Breast epithelium (tissue), 4 donors: ENCODE results near the gene DNAJC27. TPM values are rescaled to one million over a fixed set of nuclear protein-coding genes. Genes with fewer than 3 reads are reported as not detected.
"Not testable (repeated sequence)": the region's sequence is repeated elsewhere in the genome, so short reads cannot be mapped to it uniquely, and the experiment has no call there.

ENCODE experiments used
- DNase-seq, 2 donors: peaks; one replicate each; pipeline ENCODE4 v3.0.0-alpha.2; 2019; ENCODE audit warnings: low spot score in 2 of 2
- H3K27ac ChIP-seq, 2 donors: fragments of 200-600 bp; sonication (generic) in 1 of 2; one replicate each; pipeline ENCODE4 v1.5.1; 2016 to 2019; ENCODE audit warnings: mild to moderate bottlenecking in 1 of 2
- H3K27me3 ChIP-seq, 2 donors: fragments of 200-600 bp; sonication (generic) in 1 of 2; one replicate each; pipeline versions ENCODE4 v1.5.1 to v1.6.0; 2017 to 2019; ENCODE audit warnings: control low read depth in 1 of 2, mild to moderate bottlenecking in 1 of 2
- H3K36me3 ChIP-seq: fragments of 200-600 bp; one replicate; pipeline ENCODE4 v1.5.1; 2019
- H3K4me1 ChIP-seq, 2 donors: fragments of 200-600 bp; sonication (generic); one replicate each; pipeline ENCODE4 v1.5.1; 2016 to 2019; ENCODE audit warnings: control low read depth in 1 of 2
- H3K4me3 ChIP-seq, 3 donors: fragments of 200-600 bp; sonication (generic); 1 replicate in 2 of 3; 2 replicates in 1 of 3; pipeline ENCODE4 v1.5.1; 2016 to 2019; ENCODE audit warnings: mild to moderate bottlenecking in 3 of 3, moderate library complexity in 2 of 3
- H3K9me3 ChIP-seq, 2 donors: fragments of 200-600 bp; sonication (generic) in 1 of 2; one replicate each; pipeline ENCODE4 v1.5.1; 2016 to 2019; ENCODE audit warnings: control low read depth in 1 of 2
- POLR2A ChIP-seq: fragments of 450-650 bp; IDR thresholded peaks from one replicate; pipeline ENCODE4 v1.6.1; 2016; ENCODE audit warnings: antibody characterized with exemption, mild to moderate bottlenecking, moderate library complexity
- POLR2AphosphoS5 ChIP-seq, 3 donors: sonication (generic); formaldehyde crosslinking; IDR thresholded peaks; one replicate each; pipeline ENCODE4 v1.6.1; 2017; ENCODE audit warnings: antibody characterized with exemption in 3 of 3
- intact Hi-C: fragments of 100-400 bp; cut with DNase I; formaldehyde crosslinking; loops from one replicate; pipeline ENCODE4 v1.15.1; 2023; ENCODE audit warnings: low total_unique reads
- total RNA-seq, 3 donors: library from RNA; depleted of rRNA; stranded (reverse); fragments of >200 nt; gene quantifications; one replicate each; pipeline ENCODE4 v1.1.0, GENCODE V29; 2016
- TF ChIP-seq, protein P1 (sequence below), 3 donors: fragments of 450-650 bp; IDR thresholded peaks; one replicate each; pipeline ENCODE4 v1.5.1; 2016 to 2017; ENCODE audit warnings: antibody characterized with exemption in 3 of 3, mild to moderate bottlenecking in 3 of 3, moderate library complexity in 3 of 3

DNAJC27 gene
- total RNA-seq, result 10 to 100 TPM in 2 of 3 donors, 1 to 10 TPM in 1; 5.1 to 12.6 (median 10.8) TPM

DNA sequence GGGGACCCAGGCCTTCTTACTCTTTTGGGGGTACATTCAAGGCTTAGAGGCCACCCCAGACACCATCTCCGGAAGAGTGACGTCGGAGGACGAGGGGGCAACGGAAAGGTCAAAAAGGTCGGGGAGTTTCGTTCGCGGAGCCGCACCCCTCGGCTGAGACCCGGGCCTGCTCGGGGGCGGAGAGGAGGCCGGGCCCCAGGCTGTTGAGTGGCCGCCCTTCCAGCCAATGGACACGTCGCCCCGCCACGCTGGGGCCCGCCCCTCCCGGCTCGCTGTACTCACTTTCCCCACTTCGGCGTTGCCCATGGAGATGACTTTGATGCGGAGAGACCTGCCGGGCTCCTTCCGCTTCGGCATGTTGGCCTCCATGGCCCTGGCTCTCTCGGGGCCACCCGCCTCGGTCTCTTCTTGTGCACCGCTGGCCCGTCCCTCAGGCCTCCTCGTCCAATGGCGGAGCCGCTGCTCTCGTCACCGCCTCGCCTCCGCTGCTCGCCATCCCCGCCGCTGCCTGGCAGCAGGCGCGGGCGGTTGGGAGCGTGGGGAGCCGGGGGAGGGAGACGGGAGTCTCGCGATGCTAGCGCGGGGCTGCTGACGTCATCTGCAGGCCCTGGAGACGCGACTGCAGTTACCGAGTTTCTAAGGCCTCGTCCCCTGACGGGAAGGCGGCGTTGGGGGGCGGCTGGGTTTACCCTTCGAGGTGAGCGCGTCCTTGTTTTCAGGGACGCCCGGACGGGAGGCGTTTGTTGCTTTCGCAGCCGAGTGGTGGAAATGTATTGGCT lies at the start of gene DNAJC27:
DNAJC27 (minus strand) TSS at position 420 of the 779 bp plus-strand sequence; CDS start at position 369, 51 bp downstream.
- Histone ChIP-seq H3K9me3 (no peaks in the 10 kb centered on the region), H3K27ac (peak within 1 kb of the TSS; percentile 98 to 99), H3K36me3 (no peaks in the 10 kb centered on the region), H3K27me3 (no peaks in the 10 kb centered on the region), H3K4me1 (no peaks in the 10 kb centered on the region), H3K4me3 (peak within 1 kb of the TSS; percentile 65 to 80 (median 78))
- peak; percentile 97 to 99 (median 98) for TF ChIP-seq POLR2AphosphoS5 (IDR thresholded peaks at IDR 0.05)
- peak; percentile 97 for TF ChIP-seq POLR2A
- TF ChIP-seq, protein P1, sequence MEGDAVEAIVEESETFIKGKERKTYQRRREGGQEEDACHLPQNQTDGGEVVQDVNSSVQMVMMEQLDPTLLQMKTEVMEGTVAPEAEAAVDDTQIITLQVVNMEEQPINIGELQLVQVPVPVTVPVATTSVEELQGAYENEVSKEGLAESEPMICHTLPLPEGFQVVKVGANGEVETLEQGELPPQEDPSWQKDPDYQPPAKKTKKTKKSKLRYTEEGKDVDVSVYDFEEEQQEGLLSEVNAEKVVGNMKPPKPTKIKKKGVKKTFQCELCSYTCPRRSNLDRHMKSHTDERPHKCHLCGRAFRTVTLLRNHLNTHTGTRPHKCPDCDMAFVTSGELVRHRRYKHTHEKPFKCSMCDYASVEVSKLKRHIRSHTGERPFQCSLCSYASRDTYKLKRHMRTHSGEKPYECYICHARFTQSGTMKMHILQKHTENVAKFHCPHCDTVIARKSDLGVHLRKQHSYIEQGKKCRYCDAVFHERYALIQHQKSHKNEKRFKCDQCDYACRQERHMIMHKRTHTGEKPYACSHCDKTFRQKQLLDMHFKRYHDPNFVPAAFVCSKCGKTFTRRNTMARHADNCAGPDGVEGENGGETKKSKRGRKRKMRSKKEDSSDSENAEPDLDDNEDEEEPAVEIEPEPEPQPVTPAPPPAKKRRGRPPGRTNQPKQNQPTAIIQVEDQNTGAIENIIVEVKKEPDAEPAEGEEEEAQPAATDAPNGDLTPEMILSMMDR (IDR thresholded peaks at IDR 0.05), result peak in 1 of 3 donors; percentile 29
- intact Hi-C loops, result loop anchor here (5.0 kb wide), 1 partner anchor 1066 kb away; no protein-coding TSS in a partner anchor
- peak; percentile 97 to 98 for DNase-seq

DNA sequence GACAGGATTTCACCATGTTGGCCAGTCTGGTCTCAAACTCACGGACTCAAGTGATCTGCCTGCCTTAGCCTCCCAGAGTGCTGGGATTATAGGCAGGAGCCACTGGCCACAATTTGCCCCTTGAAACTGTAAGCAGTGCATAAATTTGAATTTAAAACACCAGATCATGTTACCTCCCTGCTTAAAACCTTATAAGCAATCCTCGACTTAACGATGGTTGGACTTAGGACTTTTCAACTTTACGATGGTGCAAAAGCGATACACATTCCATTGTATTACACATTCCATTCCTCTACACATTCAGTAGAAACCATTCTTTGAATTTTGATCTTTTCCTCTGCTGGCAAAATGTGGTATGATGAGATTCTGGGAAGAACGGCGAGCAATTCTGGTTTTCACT lies 46.9 kb upstream of the DNAJC27 start:
- intact Hi-C loops, result loop anchor here (5.0 kb wide), 1 partner anchor 1156 kb away; no protein-coding TSS in a partner anchor
- no peak overlapping the region for H3K4me3 ChIP-seq
- DNase-seq, result no peak
- H3K36me3 ChIP-seq, result no peaks in the 10 kb centered on the region
- H3K27ac ChIP-seq, result no peak overlapping the region
- no peaks in the 10 kb centered on the region for H3K9me3 ChIP-seq
- H3K4me1 ChIP-seq, result no peaks in the 10 kb centered on the region
- TF ChIP-seq, protein P1 (IDR thresholded peaks at IDR 0.05), result no peak
- no peak for TF ChIP-seq POLR2AphosphoS5 (IDR thresholded peaks at IDR 0.05)
- TF ChIP-seq POLR2A, result no peak
- H3K27me3 ChIP-seq, result no peaks in the 10 kb centered on the region

DNA sequence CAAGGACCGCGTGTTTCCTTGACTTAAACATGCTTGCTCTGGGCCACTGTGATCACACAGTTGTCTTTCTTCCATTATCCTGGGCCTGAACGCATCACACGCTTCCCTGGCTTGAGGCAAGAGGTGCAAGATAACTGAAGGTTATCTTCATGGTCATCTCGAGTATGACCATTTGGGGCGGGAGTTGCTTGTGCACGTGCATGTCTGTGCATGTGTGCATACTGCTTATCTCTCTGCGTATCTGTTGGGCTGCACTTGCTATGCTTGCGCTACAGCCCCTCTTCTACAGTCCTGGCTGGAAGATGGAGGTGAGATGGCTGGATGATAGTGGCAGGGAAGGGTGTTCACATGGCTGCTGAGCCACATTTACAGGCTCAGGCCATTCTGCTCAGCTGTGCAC lies 42.9 kb upstream of the DNAJC27 start:
- TF ChIP-seq, protein P1 (IDR thresholded peaks at IDR 0.05), result no peak
- TF ChIP-seq POLR2A, result no peak
- no peak for TF ChIP-seq POLR2AphosphoS5 (IDR thresholded peaks at IDR 0.05)
- intact Hi-C loops, result loop anchor here (5.0 kb wide), 1 partner anchor 1152 kb away; no protein-coding TSS in a partner anchor
- DNase-seq, result no peak
- Histone ChIP-seq H3K9me3 (no peaks in the 10 kb centered on the region), H3K36me3 (no peaks in the 10 kb centered on the region), H3K27ac (no peak overlapping the region), H3K27me3 (no peaks in the 10 kb centered on the region), H3K4me3 (no peak overlapping the region), H3K4me1 (no peaks in the 10 kb centered on the region)

DNA sequence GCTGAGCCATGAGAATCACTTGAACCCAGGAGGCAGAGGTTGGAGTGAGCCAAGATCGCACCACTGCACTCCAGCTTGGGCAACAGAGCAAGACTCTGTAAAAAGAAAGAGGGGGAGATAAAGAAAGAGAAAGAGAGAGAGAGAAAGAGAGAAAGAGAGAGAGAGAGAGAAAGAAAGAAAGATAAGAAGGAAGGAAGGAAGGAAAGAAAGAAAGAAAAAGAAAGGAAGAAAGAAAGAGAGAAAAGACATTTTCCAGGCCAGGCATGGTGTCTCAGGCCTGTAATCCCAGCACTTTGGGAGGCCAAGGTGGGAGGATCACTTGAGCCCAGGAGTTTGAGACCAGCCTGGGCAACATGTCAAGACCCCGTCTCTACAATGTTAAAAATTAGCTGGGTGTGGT lies 39.6 kb upstream of the DNAJC27 start:
- H3K4me3 ChIP-seq, DNase-seq, intact Hi-C loops: not testable (repeated sequence)

DNA sequence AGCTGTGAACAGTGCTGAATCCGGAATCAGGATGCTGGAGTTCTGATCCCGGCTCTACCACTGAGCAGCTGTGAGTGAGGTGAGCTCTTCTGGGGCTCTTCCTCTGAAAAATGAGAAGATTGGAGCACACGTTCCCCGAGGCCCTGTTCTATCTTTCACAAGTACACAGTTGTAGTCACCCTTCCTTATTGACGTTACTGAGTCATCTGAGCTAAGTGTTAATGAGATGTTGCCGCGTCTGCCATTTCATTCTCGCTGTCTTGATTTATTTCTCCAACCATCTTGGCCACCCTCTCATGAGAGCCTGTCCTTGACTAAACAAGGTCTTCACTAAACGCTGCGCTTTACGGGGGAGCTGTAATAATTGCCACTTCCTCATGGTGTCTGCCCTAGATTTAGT lies 38.2 kb upstream of the DNAJC27 start:
- no peak overlapping the region for H3K27ac ChIP-seq
- H3K9me3 ChIP-seq, result no peaks in the 10 kb centered on the region
- H3K4me1 ChIP-seq, result no peaks in the 10 kb centered on the region
- H3K36me3 ChIP-seq, result no peaks in the 10 kb centered on the region
- intact Hi-C loops, result no loop called here
- H3K27me3 ChIP-seq, result no peaks in the 10 kb centered on the region
- no peak overlapping the region for H3K4me3 ChIP-seq
- TF ChIP-seq, protein P1 (IDR thresholded peaks at IDR 0.05), result no peak
- TF ChIP-seq POLR2AphosphoS5 (IDR thresholded peaks at IDR 0.05), result no peak
- no peak for TF ChIP-seq POLR2A
- DNase-seq, result no peak

More for the DNA sequence above, 39.6 kb upstream of the DNAJC27 start:
- H3K4me1 ChIP-seq, H3K9me3 ChIP-seq, H3K36me3 ChIP-seq, H3K27me3 ChIP-seq, H3K27ac ChIP-seq: not testable (repeated sequence)
